KOPT-K1 (cell line): Measurements from ENCODE around the gene GTF3C5.
"Not testable (repeated sequence)": the region's sequence is repeated elsewhere in the genome, so short reads cannot be mapped to it uniquely, and the experiment has no call there.

ENCODE experiments used
- H3K27ac ChIP-seq: fragments of 200-600 bp; sonication (generic); 2 replicates; pipeline ENCODE4 v1.5.1; 2016; ENCODE audit warnings: antibody characterized with exemption, mild to moderate bottlenecking, low read depth, low read length; ENCODE audit not compliant: poor library complexity, severe bottlenecking
- H3K36me3 ChIP-seq: fragments of 200-600 bp; sonication (generic); 2 replicates; pipeline ENCODE4 v1.5.1; 2017; ENCODE audit warnings: antibody characterized with exemption, mild to moderate bottlenecking, low read length, moderate library complexity; ENCODE audit not compliant: insufficient read depth
- H3K9me3 ChIP-seq: fragments of 200-600 bp; sonication (generic); 2 replicates; pipeline ENCODE4 v1.5.1; 2017; ENCODE audit warnings: antibody characterized with exemption, low read length, mild to moderate bottlenecking; ENCODE audit not compliant: insufficient read depth, poor library complexity, severe bottlenecking

GTF3C5 gene

DNA sequence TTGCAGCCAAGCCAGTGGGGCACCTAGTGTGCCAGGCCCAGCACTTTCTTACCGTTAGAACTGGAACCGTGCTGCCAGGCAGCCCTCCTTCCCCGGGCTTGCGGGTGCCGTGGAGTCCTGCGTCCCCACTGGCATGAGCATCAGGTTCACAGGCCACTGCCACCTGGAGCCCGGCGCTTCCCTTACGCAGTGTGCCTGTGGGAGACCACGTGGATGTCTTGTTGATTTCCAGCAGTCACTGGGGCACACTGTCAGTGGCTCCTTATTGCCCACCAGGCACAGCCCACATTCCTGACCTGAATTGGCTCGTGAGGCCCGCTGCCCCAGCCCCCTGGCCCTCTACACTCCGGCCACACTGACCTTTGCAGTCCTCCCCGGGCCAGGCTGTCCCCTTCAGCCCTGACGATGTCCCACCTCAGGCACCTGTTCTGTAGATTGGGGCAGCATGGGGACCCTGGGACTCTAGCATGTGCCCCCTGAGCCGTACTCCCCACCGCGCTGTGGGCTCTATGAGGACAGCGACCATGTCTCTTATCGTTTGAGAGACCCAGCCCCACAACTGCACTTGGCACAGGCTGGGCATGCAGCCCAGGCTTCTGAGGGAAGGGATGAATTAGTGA is 20.6 kb downstream of the GTF3C5 start:
- H3K36me3 ChIP-seq: peaks cover 99% of the 10 kb centered on the region
- H3K9me3 ChIP-seq: no peaks in the 10 kb centered on the region
- H3K27ac ChIP-seq: no peak overlapping the region

DNA sequence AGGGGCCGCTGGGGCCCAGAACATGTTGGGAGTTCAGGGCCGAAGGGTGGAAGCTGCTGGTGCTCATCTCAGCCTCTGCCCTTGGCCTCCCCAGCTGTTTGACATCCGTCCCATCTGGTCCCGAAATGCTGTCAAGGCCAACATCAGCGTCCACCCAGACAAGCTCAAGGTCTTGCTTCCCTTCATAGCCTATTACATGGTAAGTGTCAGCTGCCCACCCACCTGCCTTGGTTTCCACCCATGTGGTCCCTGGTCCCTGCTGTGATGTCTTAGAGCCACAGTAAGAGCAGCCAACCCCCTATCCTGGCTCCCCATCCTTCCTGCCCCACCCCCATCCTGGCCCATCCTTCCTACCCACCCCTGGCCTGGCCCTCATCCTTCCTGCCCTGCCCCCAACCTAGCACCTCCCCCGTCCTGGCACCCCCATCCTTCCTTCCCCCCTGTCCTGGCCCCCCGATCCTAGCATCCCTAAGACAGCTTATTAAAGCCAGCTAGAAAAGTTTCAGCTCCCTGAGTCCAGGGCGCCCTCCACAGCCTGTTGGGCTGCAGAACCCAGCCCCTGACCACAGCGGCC is 21.3 kb downstream of the GTF3C5 start:
- H3K9me3 ChIP-seq: no peaks in the 10 kb centered on the region
- H3K27ac ChIP-seq: no peak overlapping the region
- peaks cover 99% of the 10 kb centered on the region for H3K36me3 ChIP-seq

DNA sequence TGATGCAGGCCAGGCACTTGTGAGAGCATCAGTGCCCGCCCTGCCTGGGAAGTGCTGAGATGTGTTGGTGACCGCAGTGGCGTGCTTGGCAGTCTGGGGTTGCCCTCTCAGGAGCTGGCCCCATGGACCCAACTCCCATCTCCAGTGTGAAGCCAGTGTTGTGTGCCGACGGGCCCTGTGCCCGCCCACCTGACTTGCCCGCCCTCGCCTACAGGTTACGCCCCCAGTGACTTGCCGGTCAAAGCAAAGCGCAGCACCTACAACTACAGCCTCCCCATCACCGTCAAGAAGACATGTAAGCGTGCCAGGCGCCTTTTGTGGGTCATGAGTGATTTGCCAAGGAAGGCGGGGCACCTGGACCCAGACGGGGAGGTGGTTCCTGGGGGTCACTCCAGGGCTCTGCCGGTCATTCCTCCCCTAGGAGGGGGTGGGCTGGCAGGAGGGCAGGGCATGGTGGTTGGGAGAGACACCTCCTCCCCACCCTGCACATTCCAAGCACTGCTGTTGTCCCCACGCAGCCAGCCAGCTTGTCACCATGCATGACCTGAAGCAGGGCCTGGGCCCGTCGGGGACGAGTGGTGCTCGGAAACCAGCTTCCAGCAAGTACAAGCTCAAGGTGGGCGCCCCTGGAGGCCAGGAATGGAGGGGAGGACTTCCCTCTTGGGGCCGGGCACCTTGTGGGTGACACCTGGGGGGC is 23.5 kb downstream of the GTF3C5 start:
- peaks cover 94% of the 10 kb centered on the region for H3K36me3 ChIP-seq
- H3K9me3 ChIP-seq: no peaks in the 10 kb centered on the region
- no peak overlapping the region for H3K27ac ChIP-seq

DNA sequence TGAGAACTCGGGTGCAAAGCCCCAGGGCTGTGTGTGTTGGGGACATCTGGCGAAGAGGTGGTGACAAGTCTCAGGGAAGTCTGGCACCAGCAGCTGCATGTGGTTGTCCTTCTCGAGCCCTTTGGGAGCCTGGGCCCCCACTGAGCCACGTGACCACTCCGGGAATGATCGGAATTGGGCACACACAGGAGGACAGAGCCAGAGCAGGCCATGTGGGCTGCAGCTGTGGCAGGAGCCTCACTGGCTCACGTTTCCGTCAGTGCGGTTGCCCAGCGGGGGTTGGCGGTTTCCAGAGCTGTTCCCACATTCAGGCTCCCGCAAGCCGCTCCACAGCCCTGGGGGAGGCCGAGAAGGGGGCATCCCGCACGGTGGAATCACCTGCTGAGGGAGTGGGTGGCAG is 24.2 kb downstream of the GTF3C5 start:
- Histone ChIP-seq H3K36me3 (peaks cover 88% of the 10 kb centered on the region), H3K27ac (no peak overlapping the region)

DNA sequence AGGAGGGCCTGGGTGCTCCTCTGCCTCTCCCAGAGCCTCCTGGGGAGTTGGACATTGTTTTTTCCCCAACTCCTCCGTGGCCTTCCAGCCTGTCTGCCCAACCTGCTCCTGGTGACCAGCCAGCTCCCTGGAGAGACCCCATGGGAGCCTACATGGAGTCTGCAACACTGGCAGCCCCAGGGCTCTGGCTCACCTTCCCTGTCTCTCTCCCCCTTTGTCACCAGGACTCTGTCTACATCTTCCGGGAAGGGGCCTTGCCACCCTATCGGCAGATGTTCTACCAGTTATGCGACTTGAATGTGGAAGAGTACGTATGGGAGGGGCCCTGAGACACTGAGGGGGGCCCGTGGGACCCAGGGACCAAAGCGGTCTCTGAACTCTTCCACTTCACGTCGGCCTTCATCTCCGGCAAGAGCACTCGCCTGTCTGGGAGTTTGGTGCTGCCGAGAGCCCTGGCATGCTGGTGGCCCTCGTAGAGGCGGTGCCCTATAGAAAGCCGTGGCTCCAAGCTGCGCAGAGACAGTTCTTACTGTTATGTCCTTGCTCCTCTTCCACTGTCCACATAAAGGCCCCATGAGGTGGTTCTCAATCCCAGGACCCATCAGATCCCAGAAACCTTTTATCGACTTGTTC is 25.1 kb downstream of the GTF3C5 start:
- H3K27ac ChIP-seq: peak overlapping the region; percentile 60

More for the DNA sequence above, 24.2 kb downstream of the GTF3C5 start:
- no peaks in the 10 kb centered on the region for H3K9me3 ChIP-seq

DNA sequence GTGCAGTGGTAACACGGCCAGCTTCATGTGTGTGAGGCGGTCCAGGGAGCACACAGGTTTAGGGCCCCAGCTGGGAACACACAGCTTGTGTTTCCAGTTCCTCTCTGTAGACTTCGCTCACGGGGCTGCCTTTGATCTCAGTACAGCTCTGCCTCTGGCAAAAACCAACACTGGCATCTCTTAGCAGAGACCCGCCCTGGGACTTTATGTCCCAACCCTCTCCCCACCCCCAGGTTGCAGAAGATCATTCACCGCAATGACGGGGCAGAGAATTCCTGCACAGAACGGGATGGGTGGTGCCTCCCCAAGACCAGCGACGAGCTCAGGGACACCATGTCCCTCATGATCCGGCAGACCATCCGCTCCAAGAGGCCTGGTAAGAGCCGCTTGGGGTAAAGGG is 25.7 kb downstream of the GTF3C5 start:
- H3K27ac ChIP-seq: peak overlapping the region; percentile 60
- H3K36me3 ChIP-seq: peaks cover 72% of the 10 kb centered on the region

More for the DNA sequence above, 25.1 kb downstream of the GTF3C5 start:
- Histone ChIP-seq H3K9me3 (no peaks in the 10 kb centered on the region), H3K36me3 (peaks cover 78% of the 10 kb centered on the region)

DNA sequence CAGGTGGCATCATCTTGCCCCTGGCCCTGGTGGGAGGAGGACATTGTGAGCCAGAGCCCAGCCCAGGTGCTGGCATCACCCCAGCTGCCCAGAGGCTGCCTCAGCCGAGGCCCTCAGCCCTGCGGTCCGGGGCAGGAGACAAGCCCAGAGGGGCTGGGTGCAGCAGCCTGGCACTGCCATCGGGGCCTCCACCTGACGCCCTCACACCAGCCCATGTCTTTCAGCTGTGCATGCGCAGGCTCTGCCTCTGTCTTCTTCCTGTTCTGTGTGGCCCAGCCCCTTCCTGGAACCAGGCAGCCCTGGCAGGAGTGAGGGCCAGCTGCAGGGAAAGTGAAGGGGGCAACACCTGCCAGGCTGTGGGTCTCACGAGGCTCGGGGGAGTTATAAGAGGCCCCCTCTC is 26.2 kb downstream of the GTF3C5 start:
- peaks cover 67% of the 10 kb centered on the region for H3K36me3 ChIP-seq
- no peaks in the 10 kb centered on the region for H3K9me3 ChIP-seq

More for the DNA sequence above, 25.7 kb downstream of the GTF3C5 start:
- no peaks in the 10 kb centered on the region for H3K9me3 ChIP-seq

DNA sequence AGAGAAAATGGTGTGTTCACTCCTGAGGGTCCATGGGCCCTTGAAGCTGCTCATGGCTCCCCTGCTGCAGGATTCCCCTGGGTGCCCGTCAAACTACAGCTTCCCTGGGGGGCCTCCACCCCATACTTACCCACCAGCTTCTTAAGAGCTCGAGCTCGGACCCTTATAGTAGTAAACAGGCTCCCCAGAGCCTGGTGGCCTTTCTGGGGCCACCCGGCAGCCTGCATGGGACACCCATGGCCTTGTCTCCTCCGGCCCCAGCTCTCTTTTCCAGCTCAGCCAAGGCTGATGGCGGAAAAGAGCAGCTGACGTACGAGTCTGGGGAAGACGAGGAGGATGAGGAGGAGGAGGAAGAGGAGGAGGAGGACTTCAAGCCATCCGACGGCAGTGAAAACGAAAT is 26.8 kb downstream of the GTF3C5 start:
- Histone ChIP-seq H3K36me3 (peaks cover 62% of the 10 kb centered on the region), H3K9me3 (no peaks in the 10 kb centered on the region), H3K27ac (peak overlapping the region; percentile 60)

More for the DNA sequence above, 26.2 kb downstream of the GTF3C5 start:
- H3K27ac ChIP-seq: peak overlapping the region; percentile 60

DNA sequence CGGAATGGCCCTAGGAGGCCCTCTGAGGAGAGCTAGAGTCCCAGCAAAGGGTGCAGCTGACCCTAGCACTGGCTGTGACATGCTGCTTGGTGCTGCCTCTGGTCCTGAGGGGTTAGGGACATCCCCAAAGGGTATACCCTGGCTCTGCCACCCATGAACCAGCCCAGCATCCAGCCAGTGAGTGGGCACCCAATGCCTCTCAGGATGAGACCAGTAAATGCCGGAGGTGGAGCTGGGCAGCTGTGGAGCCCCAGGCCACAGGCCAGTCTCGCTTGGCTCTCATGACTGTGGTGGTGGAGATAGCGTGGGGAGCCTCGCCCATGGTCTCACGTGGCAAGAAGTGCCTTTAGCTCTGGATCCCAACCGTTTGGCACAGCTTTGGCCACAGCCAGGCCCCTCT is 27.3 kb downstream of the GTF3C5 start:
- peaks cover 57% of the 10 kb centered on the region for H3K36me3 ChIP-seq

DNA sequence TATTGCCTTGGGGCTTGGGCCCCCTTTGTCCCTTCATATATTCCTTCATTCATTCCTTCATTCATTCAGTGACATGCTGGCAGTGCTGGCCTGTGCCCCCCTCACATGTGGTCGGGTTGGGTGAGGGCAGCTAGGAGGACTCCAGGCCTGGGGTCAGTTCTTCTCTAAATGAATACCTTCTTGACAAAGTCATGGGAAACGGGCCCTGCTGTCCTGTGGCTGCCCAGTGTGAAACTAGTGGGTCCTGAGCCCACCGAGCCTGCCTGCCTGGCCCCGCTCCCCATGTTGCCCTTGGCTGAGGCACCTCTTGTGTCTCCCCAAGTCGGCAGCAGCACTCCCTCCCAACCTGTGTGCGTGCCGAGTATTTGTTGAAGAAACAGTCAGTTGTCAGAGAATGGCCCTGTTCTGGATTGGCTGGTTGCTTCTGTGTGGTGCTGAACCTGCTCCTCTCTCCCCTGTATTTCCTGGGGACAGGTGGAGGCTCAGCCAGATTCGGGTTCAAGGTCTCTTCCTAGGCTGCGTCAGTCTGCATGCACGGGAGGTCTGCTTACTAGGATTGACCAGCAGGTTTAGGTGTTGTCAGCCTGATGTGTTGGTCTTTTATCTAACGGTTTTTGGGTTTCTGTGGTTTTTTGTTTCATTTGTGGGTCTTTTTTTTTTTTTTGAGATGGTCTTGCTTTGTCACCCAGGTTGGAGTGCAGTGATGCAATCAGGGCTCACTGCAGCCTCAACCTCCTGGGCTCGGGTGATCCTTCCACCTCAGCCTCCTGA is 27.9 kb downstream of the GTF3C5 start:
- no peaks in the 10 kb centered on the region for H3K9me3 ChIP-seq
- peaks cover 50% of the 10 kb centered on the region for H3K36me3 ChIP-seq
- H3K27ac ChIP-seq: peak overlapping the region; percentile 60

More for the DNA sequence above, 27.3 kb downstream of the GTF3C5 start:
- Histone ChIP-seq H3K27ac (peak overlapping the region; percentile 60), H3K9me3 (no peaks in the 10 kb centered on the region)

DNA sequence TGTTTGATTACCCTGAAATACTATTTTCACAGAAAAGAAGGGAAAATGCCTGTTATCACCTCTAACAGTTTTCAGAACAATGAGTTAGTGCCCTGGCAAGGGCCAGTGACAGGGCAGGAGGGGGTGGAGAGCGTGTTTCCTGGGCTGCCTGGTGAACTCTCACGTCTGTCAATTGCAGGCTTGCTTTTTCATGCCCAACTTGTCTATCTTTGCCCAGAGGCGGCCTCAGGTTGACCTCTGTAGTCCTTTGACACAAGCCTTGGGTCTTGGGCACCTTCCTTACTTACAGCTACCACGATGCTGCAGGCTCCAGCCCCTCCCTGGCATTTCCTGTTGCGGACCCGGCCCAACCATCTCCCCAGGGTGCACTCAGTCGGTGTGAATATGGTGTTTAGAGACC is 28.8 kb downstream of the GTF3C5 start:
- Histone ChIP-seq H3K27ac (peak overlapping the region; percentile 60), H3K36me3 (peaks cover 48% of the 10 kb centered on the region), H3K9me3 (no peaks in the 10 kb centered on the region)

DNA sequence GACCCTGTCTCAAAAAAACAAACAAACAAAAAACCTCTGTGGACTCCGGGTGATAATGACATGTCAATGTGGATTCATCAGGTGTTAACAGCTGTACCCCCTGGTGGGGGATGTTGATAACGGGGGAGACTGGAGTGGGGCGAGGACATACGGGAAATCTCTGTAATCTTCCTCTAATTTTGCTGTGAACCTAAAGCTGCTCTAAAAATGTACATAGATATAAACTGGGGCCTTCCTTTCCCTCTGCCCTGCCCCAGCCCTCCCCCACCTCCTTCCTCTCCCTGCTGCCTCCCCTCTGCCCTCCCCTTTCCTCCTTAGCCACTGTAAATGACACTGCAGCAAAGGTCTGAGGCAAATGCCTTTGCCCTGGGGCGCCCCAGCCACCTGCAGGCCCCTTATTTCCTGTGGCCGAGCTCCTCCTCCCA is 29.6 kb downstream of the GTF3C5 start:
- peak overlapping the region; percentile 60 for H3K27ac ChIP-seq
- no peaks in the 10 kb centered on the region for H3K9me3 ChIP-seq
- peaks cover 41% of the 10 kb centered on the region for H3K36me3 ChIP-seq

DNA sequence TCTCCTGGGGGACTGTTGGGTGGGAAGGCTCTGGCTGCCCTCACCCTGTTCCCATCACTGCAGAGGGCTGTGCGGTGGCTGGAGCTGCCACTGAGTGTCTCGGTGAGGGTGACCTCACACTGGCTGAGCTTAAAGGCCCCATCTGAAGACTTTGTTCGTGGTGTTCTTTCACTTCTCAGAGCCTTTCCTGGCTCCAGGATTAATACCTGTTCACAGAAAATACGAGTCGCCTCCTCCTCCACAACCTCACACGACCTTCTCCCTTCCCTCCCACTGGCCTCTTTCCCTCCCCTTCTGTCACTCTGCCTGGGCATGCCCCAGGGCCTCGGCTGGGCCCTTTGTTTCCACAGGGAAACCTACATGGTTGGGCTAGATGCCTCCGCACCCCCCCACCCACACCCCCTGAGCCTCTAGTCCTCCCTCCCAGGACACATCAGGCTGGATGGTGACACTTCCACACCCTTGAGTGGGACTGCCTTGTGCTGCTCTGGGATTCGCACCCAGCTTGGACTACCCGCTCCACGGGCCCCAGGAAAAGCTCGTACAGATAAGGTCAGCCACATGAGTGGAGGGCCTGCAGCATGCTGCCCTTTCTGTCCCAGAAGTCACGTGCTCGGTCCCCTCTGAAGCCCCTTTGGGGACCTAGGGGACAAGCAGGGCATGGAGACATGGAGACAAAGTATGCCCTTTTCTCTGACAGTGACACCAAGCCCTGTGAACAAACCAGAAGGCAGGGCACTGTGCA is 30.4 kb downstream of the GTF3C5 start:
- not testable (repeated sequence) for H3K9me3 ChIP-seq
- peak overlapping the region; percentile 60 for H3K27ac ChIP-seq
- H3K36me3 ChIP-seq: peaks cover 34% of the 10 kb centered on the region

DNA sequence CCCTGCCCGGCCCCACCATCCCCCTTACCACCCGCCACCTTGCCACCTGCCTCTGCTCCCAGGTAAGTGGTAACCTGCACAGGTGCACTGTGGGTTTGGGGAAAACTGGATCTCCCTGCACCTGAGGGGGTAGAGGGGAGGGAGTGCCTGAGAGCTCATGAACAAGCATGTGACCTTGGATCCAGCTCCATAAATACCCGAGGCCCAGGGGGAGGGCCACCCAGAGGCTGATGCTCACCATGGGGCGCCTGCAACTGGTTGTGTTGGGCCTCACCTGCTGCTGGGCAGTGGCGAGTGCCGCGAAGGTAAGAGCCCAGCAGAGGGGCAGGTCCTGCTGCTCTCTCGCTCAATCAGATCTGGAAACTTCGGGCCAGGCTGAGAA is 31.0 kb downstream of the GTF3C5 start, which contains the start of gene CEL:
CEL (plus strand) TSS at position 218 of the 382 bp plus-strand sequence; CDS start at position 240, 22 bp downstream.
- H3K27ac ChIP-seq: peak within 1 kb of the TSS; percentile 60
- not testable (repeated sequence) for H3K9me3 ChIP-seq
- H3K36me3 ChIP-seq: peaks cover 28% of the 10 kb centered on the region
